ENCODE data around the gene KIAA1958. TPM values are rescaled to one million over a fixed set of nuclear protein-coding genes. Genes with fewer than 3 reads are reported as not detected.

The KIAA1958 gene
- total and polyA plus RNA-seq, 2 of the 8 experiments (the other 6 are each of a cell fraction or from before 2014, with no cell fraction given), result 11.4 to 43.8 TPM

DNA sequence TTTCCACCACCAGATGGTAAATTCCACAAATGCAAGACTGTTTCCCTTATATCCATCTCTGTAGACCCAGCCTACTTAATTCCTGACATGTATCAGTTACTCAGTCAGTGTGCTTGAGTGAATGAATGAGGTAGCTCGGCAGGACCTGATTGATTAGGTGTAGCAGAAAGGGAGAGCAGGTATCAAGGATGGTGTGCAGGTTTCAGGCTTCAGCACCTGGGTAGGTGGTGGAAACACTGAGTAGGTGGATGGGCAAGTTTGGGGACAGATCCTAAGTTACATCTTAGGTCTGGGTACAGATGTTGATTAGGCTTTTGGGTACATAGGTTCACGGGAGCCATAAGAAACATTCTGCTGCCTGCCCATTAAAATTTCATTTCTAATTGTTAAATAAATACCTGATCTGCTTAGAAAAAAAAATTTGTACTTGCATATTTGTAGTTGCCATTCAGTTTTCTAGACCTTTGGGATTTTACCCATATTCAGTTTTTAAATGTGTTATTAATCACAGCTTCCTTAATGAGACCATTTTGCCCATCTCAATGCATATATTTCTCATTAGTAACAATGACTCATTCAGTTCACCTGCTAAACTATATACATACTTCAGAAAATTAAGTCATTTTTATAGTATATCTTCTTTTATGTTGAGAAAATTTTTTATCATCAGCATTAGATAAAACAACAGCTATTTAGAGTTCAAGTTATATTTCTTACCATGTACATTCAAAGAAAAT is 119.5 kb downstream of the KIAA1958 start (continued):
- TF ChIP-seq CHD7 (IDR thresholded peaks at IDR 0.05; ENCODE audit: insufficient replicate concordance, low read length) (no peak), CHD2 (IDR thresholded peaks at IDR 0.05; ENCODE audit: low read length) (no peak), POLR2AphosphoS5 (IDR thresholded peaks at IDR 0.05; ENCODE audit: low read depth, low read length) (no peak), NRF1 (IDR thresholded peaks at IDR 0.05; ENCODE audit: low read depth, low read length) (no peak), SUZ12 (IDR thresholded peaks at IDR 0.05; ENCODE audit: low read length) (no peak), SIRT6 (IDR thresholded peaks at IDR 0.05; ENCODE audit: low read length) (no peak), CBX8 (IDR thresholded peaks at IDR 0.05; ENCODE audit: borderline replicate concordance, low read depth, low read length) (no peak)

All from H1 (cell line).